Ascending aorta (tissue), 2 donors: ENCODE measurements around the gene CAMK2D. TPM values are rescaled to one million over a fixed set of nuclear protein-coding genes. Genes with fewer than 3 reads are reported as not detected.
A peak's percentile ranks its signal among the peaks of the same experiment; 100 is the strongest.

ENCODE experiments used
- DNase-seq, 2 donors: peaks; one replicate each; pipeline ENCODE4 v3.0.0-alpha.2; 2019; ENCODE audit warnings: low spot score in 2 of 2
- H3K27ac ChIP-seq, 2 donors: fragments of 200-600 bp; sonication (generic); one replicate each; pipeline ENCODE4 v1.5.1; 2016 to 2017; ENCODE audit warnings: mild to moderate bottlenecking in 1 of 2
- H3K27me3 ChIP-seq: fragments of 200-600 bp; sonication (generic); one replicate; pipeline ENCODE4 v1.5.1; 2017
- H3K36me3 ChIP-seq, 2 donors: fragments of 200-600 bp; sonication (generic); one replicate each; pipeline ENCODE4 v1.5.1; 2016
- H3K4me1 ChIP-seq, 2 donors: fragments of 200-600 bp; sonication (generic); one replicate each; pipeline ENCODE4 v1.5.1; 2016 to 2017; ENCODE audit warnings: mild to moderate bottlenecking in 1 of 2
- H3K4me3 ChIP-seq, 2 donors: fragments of 200-600 bp; sonication (generic); one replicate each; pipeline ENCODE4 v1.5.1; 2016 to 2017; ENCODE audit warnings: mild to moderate bottlenecking in 1 of 2
- H3K9me3 ChIP-seq, 2 donors: fragments of 200-600 bp; sonication (generic); one replicate each; pipeline ENCODE4 v1.5.1; 2016
- CTCF ChIP-seq, 3 experiments: fragments of 200-600 bp in 2 of 3; fragments of 450-650 bp in 1 of 3; sonication (generic) in 2 of 3; IDR thresholded peaks; one replicate each; pipeline ENCODE4 v1.5.1; 2016 to 2019; ENCODE audit warnings: antibody characterized with exemption in 3 of 3, mild to moderate bottlenecking in 1 of 3, moderate library complexity in 1 of 3
- intact Hi-C: fragments of 100-400 bp; cut with DNase I; formaldehyde crosslinking; loops from one replicate; pipeline ENCODE4 v1.15.1; 2023
- total RNA-seq: library from RNA; depleted of rRNA; stranded (reverse); fragments of >200 nt; gene quantifications from one replicate; pipeline ENCODE4 v1.1.0, GENCODE V29; 2016

The CAMK2D gene
- total RNA-seq, 1 donor from 2014 or later, result 23.8 TPM

- Histone ChIP-seq H3K4me1 (peaks cover 16 to 23% of the 10 kb centered on the region in 2 donors), H3K27ac (peak overlapping the region; percentile 38 to 90), H3K9me3 (no peaks in the 10 kb centered on the region), H3K4me3 (no peak overlapping the region), H3K27me3 (no peaks in the 10 kb centered on the region), H3K36me3 (no peaks in the 10 kb centered on the region)
- intact Hi-C loops, result loop anchor here (5.0 to 10.0 kb wide), 2 partner anchors 286 to 292 kb away; partner anchors contain the start of gene ARSJ
- DNase-seq, result no peak
- no peak for TF ChIP-seq CTCF (IDR thresholded peaks at IDR 0.05)
These were observed 78.6 kb downstream of the CAMK2D start for GRCh38 chr4:113682730-113683537.

- H3K27ac ChIP-seq, result no peak overlapping the region
- peaks cover 5 to 17% of the 10 kb centered on the region in 2 donors for H3K4me1 ChIP-seq
- intact Hi-C loops, result no loop called here
- no peak for TF ChIP-seq CTCF (IDR thresholded peaks at IDR 0.05)
- no peaks in the 10 kb centered on the region for H3K27me3 ChIP-seq
- DNase-seq, result no peak
- no peaks in the 10 kb centered on the region for H3K36me3 ChIP-seq
- no peaks in the 10 kb centered on the region for H3K9me3 ChIP-seq
- no peak overlapping the region for H3K4me3 ChIP-seq
These were observed 82.9 kb downstream of the CAMK2D start for GRCh38 chr4:113678641-113679040.

GRCh38 chr4:113677325-113677724, 84.2 kb downstream of the CAMK2D start:
- Histone ChIP-seq H3K27me3 (no peaks in the 10 kb centered on the region), H3K9me3 (no peaks in the 10 kb centered on the region), H3K4me3 (no peak overlapping the region), H3K36me3 (no peaks in the 10 kb centered on the region), H3K27ac (peak overlapping the region in 1 of 2 donors; percentile 35), H3K4me1 (peaks cover 0 to 17% of the 10 kb centered on the region in 2 donors)
- intact Hi-C loops, result loop anchor here (2.0 kb wide), 1 partner anchor 19 kb away; no protein-coding TSS in a partner anchor
- no peak for DNase-seq
- TF ChIP-seq CTCF (IDR thresholded peaks at IDR 0.05), result no peak

GRCh38 chr4:113675731-113676697, 85.5 kb downstream of the CAMK2D start:
- peak overlapping the region; percentile 35 to 37 for H3K27ac ChIP-seq

More at GRCh38 chr4:113675731-113676697, 85.5 kb downstream of the CAMK2D start:
- no peak overlapping the region for H3K4me3 ChIP-seq
- no peak for TF ChIP-seq CTCF (IDR thresholded peaks at IDR 0.05)
- peaks cover 0 to 17% of the 10 kb centered on the region in 2 donors for H3K4me1 ChIP-seq
- no peaks in the 10 kb centered on the region for H3K9me3 ChIP-seq
- no peaks in the 10 kb centered on the region for H3K27me3 ChIP-seq
- intact Hi-C loops, result loop anchor here (2.0 kb wide), 1 partner anchor 17 kb away; no protein-coding TSS in a partner anchor
- no peaks in the 10 kb centered on the region for H3K36me3 ChIP-seq
- no peak for DNase-seq
